Measurements from ENCODE around the gene ZNF485. TPM values are rescaled to one million over a fixed set of nuclear protein-coding genes. Genes with fewer than 3 reads are reported as not detected.
"Not testable (repeated sequence)": the region's sequence is repeated elsewhere in the genome, so short reads cannot be mapped to it uniquely, and the experiment has no call there.

ZNF485 gene
- total RNA-seq, 1 donor from 2014 or later: 8.4 TPM

DNA sequence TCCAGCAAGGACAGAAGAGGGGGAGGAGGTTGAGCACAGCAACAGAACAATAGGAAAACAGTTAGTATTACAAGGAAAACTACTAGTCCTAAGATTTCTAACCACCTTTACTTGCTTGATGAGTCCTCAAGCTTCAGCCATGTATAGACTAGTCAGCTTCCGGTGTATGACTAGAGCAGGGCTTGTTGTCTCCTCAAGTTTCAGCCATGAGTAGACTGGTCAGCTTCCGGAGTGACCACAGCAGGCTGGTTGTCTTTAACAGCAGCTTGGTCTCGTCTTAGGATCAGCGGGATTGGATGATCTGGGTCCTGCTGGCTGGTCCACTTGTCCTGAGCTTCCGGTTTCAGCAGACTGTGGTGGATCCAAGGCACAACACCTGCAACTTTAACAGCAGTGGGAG lies 21.2 kb upstream of the ZNF485 start:
- TF ChIP-seq, protein P1, sequence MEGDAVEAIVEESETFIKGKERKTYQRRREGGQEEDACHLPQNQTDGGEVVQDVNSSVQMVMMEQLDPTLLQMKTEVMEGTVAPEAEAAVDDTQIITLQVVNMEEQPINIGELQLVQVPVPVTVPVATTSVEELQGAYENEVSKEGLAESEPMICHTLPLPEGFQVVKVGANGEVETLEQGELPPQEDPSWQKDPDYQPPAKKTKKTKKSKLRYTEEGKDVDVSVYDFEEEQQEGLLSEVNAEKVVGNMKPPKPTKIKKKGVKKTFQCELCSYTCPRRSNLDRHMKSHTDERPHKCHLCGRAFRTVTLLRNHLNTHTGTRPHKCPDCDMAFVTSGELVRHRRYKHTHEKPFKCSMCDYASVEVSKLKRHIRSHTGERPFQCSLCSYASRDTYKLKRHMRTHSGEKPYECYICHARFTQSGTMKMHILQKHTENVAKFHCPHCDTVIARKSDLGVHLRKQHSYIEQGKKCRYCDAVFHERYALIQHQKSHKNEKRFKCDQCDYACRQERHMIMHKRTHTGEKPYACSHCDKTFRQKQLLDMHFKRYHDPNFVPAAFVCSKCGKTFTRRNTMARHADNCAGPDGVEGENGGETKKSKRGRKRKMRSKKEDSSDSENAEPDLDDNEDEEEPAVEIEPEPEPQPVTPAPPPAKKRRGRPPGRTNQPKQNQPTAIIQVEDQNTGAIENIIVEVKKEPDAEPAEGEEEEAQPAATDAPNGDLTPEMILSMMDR (conservative IDR thresholded peaks at IDR 0.05): no peak
- Mint-ChIP-seq H3K4me1 (no peaks in the 10 kb centered on the region), H3K36me3 (ENCODE audit: low read depth) (no peaks in the 10 kb centered on the region), H3K27me3 (ENCODE audit: low read depth) (peaks cover 13% of the 10 kb centered on the region), H3K9me3 (no peaks in the 10 kb centered on the region), H3K4me3 (no peak overlapping the region), H3K27ac (ENCODE audit: unreplicated experiment) (no peak overlapping the region)
- DNase-seq (ENCODE audit: low read depth, low spot score): no peak

DNA sequence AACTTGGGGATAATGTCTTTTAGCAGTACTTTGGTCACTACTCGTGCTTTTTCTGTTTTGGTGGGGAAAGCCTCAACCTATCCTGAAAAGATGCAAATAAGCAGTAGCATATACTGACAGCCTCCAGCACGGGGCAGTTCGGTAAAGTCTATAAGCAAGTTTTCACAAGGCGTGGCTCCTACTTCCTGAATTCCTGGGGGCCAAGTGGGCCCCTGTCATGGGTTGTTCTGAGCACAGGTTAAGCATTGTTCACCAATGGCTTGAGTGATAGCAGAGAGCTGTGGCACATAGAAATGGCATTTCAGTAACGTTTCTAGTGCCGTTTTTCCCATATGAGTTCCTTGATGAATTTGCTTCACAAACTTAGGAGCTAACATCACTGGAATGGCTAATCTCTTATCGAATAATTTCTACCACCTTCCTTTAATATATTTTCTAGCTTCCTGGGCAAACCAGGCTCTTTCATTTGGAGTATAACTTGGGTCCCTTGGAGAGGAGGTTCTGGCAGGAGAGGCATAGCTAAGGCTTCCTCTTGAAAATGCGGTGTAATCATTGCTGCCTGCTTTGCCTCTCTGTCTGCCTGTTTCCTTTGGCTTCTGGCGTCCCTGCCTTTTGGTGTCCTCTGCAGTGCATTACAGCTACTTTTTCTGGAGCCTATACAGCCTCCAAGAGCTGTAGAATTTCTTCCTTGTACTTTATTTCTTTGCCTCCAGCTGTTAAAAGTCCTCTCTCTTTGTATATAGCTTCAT lies 20.1 kb upstream of the ZNF485 start:
- TF ChIP-seq, protein P1 (conservative IDR thresholded peaks at IDR 0.05): no peak

DNA sequence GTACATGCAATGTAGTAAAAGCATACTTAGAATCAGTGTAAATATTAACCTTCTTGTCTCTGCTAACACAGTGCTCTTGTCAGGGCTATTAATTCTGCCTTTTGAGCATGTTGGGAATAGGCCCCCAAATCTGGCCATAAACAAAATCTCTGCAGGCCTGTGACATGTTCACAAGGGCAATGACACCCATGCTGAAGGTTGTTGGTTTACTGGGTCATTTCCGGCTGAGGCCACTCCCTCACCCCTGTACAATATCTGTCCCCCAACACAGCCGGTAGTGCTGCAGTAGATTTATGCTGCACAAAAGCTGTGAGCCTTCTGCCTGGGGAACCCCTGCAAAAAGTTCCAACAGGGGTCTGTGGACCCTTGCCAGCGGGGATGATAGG lies 19.5 kb upstream of the ZNF485 start:
- not testable (repeated sequence) for H3K4me3 Mint-ChIP-seq; H3K27me3 Mint-ChIP-seq (ENCODE audit: low read depth); DNase-seq (ENCODE audit: low read depth, low spot score); H3K4me1 Mint-ChIP-seq; H3K36me3 Mint-ChIP-seq (ENCODE audit: low read depth); H3K9me3 Mint-ChIP-seq
- peak overlapping the region; percentile 9 for H3K27ac Mint-ChIP-seq (ENCODE audit: unreplicated experiment)

More for the DNA sequence above, 20.1 kb upstream of the ZNF485 start:
- no peak for DNase-seq (ENCODE audit: low read depth, low spot score)
- Mint-ChIP-seq H3K27me3 (ENCODE audit: low read depth) (peaks cover 6% of the 10 kb centered on the region), H3K4me3 (no peak overlapping the region), H3K9me3 (no peaks in the 10 kb centered on the region), H3K27ac (ENCODE audit: unreplicated experiment) (no peak overlapping the region), H3K4me1 (no peaks in the 10 kb centered on the region), H3K36me3 (ENCODE audit: low read depth) (no peaks in the 10 kb centered on the region)

DNA sequence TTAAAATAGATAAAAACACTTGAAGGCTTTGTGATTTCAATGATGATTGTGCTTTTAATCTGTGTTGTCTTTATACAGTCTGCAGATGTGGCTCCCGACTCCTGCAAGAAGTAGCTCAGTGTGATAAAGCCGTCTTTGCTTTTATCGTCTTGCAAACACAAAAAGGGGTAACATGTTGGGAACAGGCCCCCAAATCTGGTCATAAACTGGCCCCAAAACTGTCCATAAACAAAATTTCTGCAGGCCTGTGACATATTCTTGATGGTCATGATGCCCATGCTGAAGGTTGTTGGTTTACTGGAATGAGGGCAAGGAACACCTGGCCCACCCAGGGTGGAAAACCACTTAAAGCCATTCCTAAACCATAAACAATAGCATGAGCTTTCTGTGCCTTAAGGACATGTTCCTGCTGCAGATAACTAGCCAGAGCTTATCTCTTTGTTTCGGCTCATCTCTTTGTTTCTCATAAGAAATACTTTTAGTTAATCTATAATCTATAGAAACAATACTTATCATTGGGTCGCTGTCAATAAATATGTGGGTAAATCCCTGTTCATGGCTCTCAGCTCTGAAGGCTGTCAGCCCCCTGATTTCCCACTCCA lies 14.8 kb upstream of the ZNF485 start:
- no peak overlapping the region for H3K27ac Mint-ChIP-seq (ENCODE audit: unreplicated experiment)
- peaks cover 9% of the 10 kb centered on the region for H3K4me1 Mint-ChIP-seq
- TF ChIP-seq, protein P1 (conservative IDR thresholded peaks at IDR 0.05): no peak

DNA sequence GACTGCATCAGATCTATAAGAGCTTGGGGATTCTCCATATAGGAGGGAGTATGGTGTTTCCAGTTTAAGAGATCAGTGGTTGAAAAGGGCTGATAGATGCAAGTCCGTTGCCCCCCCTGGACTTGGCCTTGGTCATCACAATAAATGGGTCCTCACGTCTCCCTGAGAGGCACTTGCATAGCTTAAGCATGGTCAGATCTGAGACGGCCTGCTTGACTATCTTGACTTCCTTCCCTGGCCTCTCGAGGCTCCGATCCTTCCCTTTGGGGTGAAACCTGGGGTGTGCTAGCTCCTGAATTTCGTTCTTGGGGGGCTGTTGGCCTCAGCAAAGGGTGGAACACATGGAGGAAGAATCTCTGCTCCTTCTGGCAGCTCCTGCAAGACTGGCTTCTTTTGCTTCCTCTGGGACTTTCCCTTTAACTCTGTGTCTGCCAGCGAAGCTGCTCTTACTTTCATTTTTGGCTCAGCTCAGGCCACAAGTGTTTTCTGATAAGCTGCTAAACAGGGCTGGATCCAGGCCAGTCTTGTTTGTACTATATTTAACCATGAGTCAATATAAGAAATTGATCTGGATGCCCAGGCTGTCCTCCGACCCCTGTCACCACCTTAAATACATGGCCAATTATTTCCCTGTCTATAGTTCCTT lies 11.2 kb upstream of the ZNF485 start:
- Mint-ChIP-seq H3K4me3 (no peak overlapping the region), H3K4me1 (peaks cover 9% of the 10 kb centered on the region), H3K9me3 (peaks cover 8% of the 10 kb centered on the region), H3K36me3 (ENCODE audit: low read depth) (no peaks in the 10 kb centered on the region), H3K27ac (ENCODE audit: unreplicated experiment) (no peak overlapping the region), H3K27me3 (ENCODE audit: low read depth) (peaks cover 4% of the 10 kb centered on the region)
- TF ChIP-seq, protein P1 (conservative IDR thresholded peaks at IDR 0.05): no peak
- no peak for DNase-seq (ENCODE audit: low read depth, low spot score)

More for the DNA sequence above, 14.8 kb upstream of the ZNF485 start:
- Mint-ChIP-seq H3K36me3 (ENCODE audit: low read depth) (no peaks in the 10 kb centered on the region), H3K27me3 (ENCODE audit: low read depth) (peaks cover 10% of the 10 kb centered on the region), H3K9me3 (peaks cover 3% of the 10 kb centered on the region), H3K4me3 (no peak overlapping the region)
- no peak for DNase-seq (ENCODE audit: low read depth, low spot score)
